ENCODE measurements around the gene TRAPPC14.

DNA sequence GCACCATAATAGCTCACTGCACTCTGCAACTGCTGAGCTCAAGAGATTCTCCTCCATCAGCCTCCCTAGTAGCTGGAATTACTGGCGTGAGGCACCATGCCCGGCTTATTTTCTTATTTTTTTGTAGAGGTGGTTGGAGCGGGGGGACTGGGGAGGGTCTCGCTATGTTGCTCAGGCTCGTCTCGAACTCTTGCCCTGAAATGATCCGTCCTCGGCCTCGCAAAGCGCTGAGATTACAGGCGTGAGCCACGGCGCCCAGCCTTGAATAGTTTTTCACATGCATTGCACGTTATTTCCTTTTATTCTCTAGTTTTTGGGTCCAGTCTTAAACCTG lies 10.3 kb downstream of the TRAPPC14 start:
- no peak for TF ChIP-seq CTCF (conservative IDR thresholded peaks at IDR 0.05)
- no peak for TF ChIP-seq EZH2 (IDR thresholded peaks at IDR 0.05; ENCODE audit: low read depth)
